C4-2B (cell line): ENCODE data around the gene AMT.

ENCODE experiments used
- H3K27ac ChIP-seq: fragments of 450-650 bp; 2 replicates; pipeline ENCODE4 v1.5.1; 2017
- ZFX ChIP-seq: fragments of 450-650 bp; IDR thresholded peaks from 2 replicates; pipeline ENCODE4 v1.6.1; 2017
- TF ChIP-seq, protein P1 (sequence below): fragments of 450-650 bp; conservative IDR thresholded peaks from 2 replicates; pipeline ENCODE4 v1.5.1; 2017; ENCODE audit warnings: mild to moderate bottlenecking

Gene AMT

DNA sequence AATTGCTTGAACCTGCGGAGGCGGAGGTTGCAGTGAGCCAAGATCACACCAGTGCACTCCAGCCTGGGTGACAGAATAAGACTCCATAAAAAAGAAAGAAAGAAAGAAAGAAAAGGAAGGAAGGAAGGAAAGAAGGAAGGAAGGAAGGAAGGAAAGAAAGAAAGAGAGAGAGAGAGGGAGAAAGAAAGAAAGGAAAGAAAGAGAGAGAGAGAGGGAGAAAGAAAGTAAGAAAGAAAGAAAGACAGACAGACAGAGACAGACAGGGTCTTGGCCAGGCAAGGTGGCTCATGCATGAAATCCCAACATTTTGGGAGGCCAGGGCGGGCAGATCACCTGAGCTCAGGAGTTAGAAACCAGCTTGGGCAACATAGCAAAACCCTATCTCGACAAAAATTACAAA is 31.3 kb upstream of the AMT start:
- no peak overlapping the region for H3K27ac ChIP-seq
- TF ChIP-seq ZFX: no peak

GRCh38 chr3:49445391-49445790 is 23.1 kb upstream of the AMT start:
- H3K27ac ChIP-seq: no peak overlapping the region
- TF ChIP-seq ZFX: no peak
- TF ChIP-seq, protein P1, sequence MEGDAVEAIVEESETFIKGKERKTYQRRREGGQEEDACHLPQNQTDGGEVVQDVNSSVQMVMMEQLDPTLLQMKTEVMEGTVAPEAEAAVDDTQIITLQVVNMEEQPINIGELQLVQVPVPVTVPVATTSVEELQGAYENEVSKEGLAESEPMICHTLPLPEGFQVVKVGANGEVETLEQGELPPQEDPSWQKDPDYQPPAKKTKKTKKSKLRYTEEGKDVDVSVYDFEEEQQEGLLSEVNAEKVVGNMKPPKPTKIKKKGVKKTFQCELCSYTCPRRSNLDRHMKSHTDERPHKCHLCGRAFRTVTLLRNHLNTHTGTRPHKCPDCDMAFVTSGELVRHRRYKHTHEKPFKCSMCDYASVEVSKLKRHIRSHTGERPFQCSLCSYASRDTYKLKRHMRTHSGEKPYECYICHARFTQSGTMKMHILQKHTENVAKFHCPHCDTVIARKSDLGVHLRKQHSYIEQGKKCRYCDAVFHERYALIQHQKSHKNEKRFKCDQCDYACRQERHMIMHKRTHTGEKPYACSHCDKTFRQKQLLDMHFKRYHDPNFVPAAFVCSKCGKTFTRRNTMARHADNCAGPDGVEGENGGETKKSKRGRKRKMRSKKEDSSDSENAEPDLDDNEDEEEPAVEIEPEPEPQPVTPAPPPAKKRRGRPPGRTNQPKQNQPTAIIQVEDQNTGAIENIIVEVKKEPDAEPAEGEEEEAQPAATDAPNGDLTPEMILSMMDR: no peak

- no peak for TF ChIP-seq ZFX
- TF ChIP-seq, protein P1: no peak
- H3K27ac ChIP-seq: no peak overlapping the region
These were observed 12.5 kb upstream of the AMT start for GRCh38 chr3:49434731-49435130.

DNA sequence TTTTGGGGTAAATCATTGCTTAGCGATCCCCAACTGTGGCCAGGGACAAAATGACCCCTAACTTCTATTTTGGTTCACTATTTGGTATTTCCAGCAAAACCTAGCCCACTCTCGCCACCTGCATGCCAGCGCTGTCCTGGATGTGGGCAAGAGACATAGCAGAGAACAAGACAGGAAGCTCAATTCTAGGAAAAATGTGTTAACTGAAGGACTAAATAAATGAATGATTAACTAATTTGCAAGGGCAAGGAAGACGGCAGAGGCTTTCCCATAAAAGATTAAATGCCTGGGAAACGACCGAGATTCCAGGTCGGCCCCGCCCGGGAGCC is 6.4 kb upstream of the AMT start:
- peak overlapping the region; percentile 72 for H3K27ac ChIP-seq
- TF ChIP-seq, protein P1: no peak
- no peak for TF ChIP-seq ZFX

DNA sequence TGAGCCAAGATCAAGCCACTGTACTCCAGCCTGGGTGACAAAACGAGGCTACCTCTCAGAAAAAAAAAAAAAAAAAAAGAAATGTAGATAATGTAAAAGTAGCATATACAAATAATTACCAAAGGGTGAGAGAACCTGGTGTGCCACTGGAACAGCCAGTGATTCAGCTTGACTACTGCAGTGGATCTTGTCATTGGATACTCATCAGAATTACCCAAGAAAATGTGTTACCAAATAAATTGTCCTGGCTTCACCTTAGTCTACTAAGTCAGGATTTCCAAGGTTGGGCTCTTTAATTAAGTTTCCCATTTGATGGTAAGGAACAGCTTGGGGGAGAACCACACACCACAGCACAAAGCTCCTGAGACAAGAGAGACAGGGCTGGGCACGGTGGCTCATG is 5.3 kb upstream of the AMT start:
- no peak overlapping the region for H3K27ac ChIP-seq
- TF ChIP-seq ZFX: no peak
- TF ChIP-seq, protein P1: no peak

DNA sequence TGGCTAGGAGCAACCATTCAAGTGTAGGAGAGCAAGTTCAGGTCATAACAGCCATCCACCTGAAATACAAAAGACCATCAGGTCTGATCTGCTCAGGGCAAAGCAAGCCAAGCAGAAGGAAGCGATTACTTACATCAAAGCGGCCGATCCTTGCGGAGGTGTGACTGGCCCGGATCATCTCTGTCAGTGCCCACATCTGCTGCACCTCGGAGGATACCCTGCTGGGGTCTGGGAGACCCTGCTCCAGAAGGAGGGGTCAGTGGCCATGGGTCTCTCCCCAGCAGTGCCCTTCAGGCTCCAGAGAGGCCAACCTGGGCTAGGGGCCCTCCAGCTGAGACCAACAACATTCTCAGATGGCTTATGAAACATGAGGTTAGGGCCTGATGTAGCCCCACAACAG is 2.5 kb upstream of the AMT start:
- no peak overlapping the region for H3K27ac ChIP-seq
- TF ChIP-seq, protein P1: no peak
- TF ChIP-seq ZFX: no peak

DNA sequence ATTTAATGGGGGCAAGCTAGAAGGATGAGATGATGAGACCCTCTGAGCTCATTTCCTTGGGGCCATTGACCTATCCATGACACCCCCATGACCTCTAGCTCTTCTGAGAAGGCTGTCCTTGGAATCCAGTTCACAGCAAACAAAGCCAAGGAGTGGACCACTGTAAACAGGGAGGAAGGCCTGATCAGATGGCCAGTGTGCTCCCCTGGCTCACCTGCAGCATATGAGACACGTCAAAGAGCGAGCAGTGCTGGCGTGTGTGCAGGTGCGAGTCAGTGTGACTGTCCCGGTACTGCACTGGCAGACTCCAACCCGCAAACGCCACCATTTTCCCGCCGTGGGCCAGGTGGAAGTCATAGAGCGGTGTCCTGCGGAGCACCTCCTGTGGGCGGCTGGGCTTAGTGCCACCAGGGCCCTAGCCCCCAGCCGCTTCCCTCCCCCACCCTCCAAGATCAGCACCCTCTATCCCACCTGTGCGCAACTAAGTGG is 339 bp downstream of the AMT start:
- TF ChIP-seq, protein P1: no peak
- TF ChIP-seq ZFX: no peak
- no peak overlapping the region for H3K27ac ChIP-seq

DNA sequence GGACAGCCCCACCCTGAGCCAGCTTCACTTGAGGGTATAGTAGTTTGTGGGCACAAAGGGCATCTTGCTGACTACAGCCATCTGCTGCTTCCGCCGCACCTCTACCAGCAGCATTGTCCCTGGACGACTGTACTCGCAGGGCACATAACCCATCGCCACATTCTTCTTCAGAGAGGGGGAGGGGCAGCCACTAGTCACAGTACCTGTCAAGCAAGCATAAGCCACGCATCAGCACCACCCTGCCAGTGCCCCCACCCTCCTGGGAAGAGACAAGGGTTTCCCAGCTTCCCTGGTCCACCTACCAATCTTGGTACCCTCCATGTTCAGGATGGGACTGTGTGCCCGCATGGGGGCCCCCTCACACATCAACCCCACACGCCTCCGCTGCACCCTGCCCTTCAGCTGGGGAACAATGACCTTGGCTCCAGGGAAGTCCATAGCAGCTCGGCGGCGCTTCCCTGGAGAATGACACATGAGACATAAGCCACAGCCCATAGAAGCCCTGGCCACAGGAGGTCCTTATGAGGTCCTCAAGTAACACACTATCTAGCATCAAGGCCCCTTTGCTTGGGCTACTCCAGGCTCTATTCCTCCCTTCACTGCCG is 4.7 kb downstream of the AMT start:
- no peak for TF ChIP-seq ZFX
- TF ChIP-seq, protein P1: no peak
- no peak overlapping the region for H3K27ac ChIP-seq
